Measurements from ENCODE around the gene CPNE8.

Gene CPNE8

GRCh38 chr12:38728894-38729293, 176.5 kb downstream of the CPNE8 start:
- DNase-seq (ENCODE audit: low read depth, low spot score), result no peak

GRCh38 chr12:38721611-38722252, 183.7 kb downstream of the CPNE8 start:
- no peak for DNase-seq (ENCODE audit: low read depth, low spot score)

GRCh38 chr12:38720661-38721060, 184.7 kb downstream of the CPNE8 start:
- no peak for DNase-seq (ENCODE audit: low read depth, low spot score)

GRCh38 chr12:38713294-38713693, 192.1 kb downstream of the CPNE8 start:
- DNase-seq (ENCODE audit: low read depth, low spot score), result no peak

- DNase-seq (ENCODE audit: low read depth, low spot score), result no peak
Observed at GRCh38 chr12:38711054-38711453, 194.3 kb downstream of the CPNE8 start.

GRCh38 chr12:38708466-38708865, 196.9 kb downstream of the CPNE8 start:
- DNase-seq (ENCODE audit: low read depth, low spot score), result no peak

GRCh38 chr12:38707648-38708047, 197.7 kb downstream of the CPNE8 start:
- no peak for DNase-seq (ENCODE audit: low read depth, low spot score)

GRCh38 chr12:38697289-38697688, 208.1 kb downstream of the CPNE8 start:
- no peak for DNase-seq (ENCODE audit: low read depth, low spot score)

- DNase-seq (ENCODE audit: low read depth, low spot score), result no peak
Observed at GRCh38 chr12:38695057-38695456, 210.3 kb downstream of the CPNE8 start.

GRCh38 chr12:38691164-38691563, 214.2 kb downstream of the CPNE8 start:
- no peak for DNase-seq (ENCODE audit: low read depth, low spot score)

- no peak for DNase-seq (ENCODE audit: low read depth, low spot score)
Observed at GRCh38 chr12:38690646-38691045, 214.7 kb downstream of the CPNE8 start.

- DNase-seq (ENCODE audit: low read depth, low spot score), result no peak
Observed at GRCh38 chr12:38689704-38690103, 215.7 kb downstream of the CPNE8 start.

- DNase-seq (ENCODE audit: low read depth, low spot score), result no peak
Observed at GRCh38 chr12:38689195-38689594, 216.2 kb downstream of the CPNE8 start.

GRCh38 chr12:38682521-38682920, 222.9 kb downstream of the CPNE8 start:
- DNase-seq (ENCODE audit: low read depth, low spot score), result no peak

- DNase-seq (ENCODE audit: low read depth, low spot score), result no peak
Observed at GRCh38 chr12:38669530-38669929, 235.9 kb downstream of the CPNE8 start.

GRCh38 chr12:38669081-38669480, 236.3 kb downstream of the CPNE8 start:
- no peak for DNase-seq (ENCODE audit: low read depth, low spot score)

GRCh38 chr12:38666425-38666824, 239.0 kb downstream of the CPNE8 start:
- no peak for DNase-seq (ENCODE audit: low read depth, low spot score)

GRCh38 chr12:38664661-38665269, 240.6 kb downstream of the CPNE8 start:
- DNase-seq (ENCODE audit: low read depth, low spot score), result no peak

GRCh38 chr12:38662829-38663228, 242.6 kb downstream of the CPNE8 start:
- DNase-seq (ENCODE audit: low read depth, low spot score), result no peak

- DNase-seq (ENCODE audit: low read depth, low spot score), result no peak
Observed at GRCh38 chr12:38653650-38654049, 251.7 kb downstream of the CPNE8 start.

GRCh38 chr12:38648813-38649212, 256.6 kb downstream of the CPNE8 start:
- no peak for DNase-seq (ENCODE audit: low read depth, low spot score)

- no peak for DNase-seq (ENCODE audit: low read depth, low spot score)
Observed at GRCh38 chr12:38646146-38646545, 259.2 kb downstream of the CPNE8 start.

GRCh38 chr12:38639625-38640024, 265.8 kb downstream of the CPNE8 start:
- DNase-seq (ENCODE audit: low read depth, low spot score), result no peak

- no peak for DNase-seq (ENCODE audit: low read depth, low spot score)
Observed at GRCh38 chr12:38638401-38638800, 267.0 kb downstream of the CPNE8 start.
